ENCODE results near the gene FIBIN. TPM values are rescaled to one million over a fixed set of nuclear protein-coding genes. Genes with fewer than 3 reads are reported as not detected.

FIBIN gene
- total RNA-seq, 2 donors from 2014 or later: not detected

DNA sequence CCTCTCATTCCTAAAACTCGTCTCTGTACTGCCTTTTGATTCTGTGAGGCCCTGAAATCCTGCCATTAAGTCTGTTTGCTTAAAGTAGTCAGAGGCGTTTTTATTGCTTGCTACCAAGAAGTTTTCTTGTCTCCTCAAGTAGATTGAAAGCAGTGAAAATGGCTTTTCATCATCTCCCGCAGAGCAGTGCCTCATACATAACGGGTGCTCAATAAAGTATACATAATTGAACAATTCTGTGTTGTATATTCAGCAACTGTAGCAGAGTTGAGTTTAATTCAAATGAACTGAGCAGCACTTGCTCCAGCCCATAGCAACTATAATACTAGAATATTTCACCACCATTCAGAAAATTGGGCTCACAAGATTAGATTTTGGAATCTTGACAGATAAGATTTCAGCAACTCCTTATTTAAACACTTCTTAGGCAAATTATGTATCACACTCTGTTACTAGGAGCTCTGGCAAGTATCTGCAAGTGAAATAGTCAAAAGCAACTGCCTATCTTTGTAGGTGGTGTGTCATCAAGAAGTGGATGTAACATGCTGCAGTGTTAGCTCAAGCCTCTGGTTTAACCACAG lies 20.0 kb downstream of the FIBIN start:
- Mint-ChIP-seq H3K9me3 (no peaks in the 10 kb centered on the region), H3K4me1 (peaks cover 24% of the 10 kb centered on the region), H3K4me3 (no peak overlapping the region), H3K27ac (no peak overlapping the region), H3K36me3 (ENCODE audit: low read depth) (no peaks in the 10 kb centered on the region), H3K27me3 (ENCODE audit: insufficient read depth) (no peaks in the 10 kb centered on the region)
- WGBS, 2 experiments (ENCODE audit: insufficient coverage in 1 of 2, insufficient read length in 1 of 2): 71 to 87% methylated on average over 3 to 4 of the region's 4 CpGs
- no peak overlapping the region for H3K4me3 ChIP-seq (ENCODE audit: low read length)
- H3K36me3 ChIP-seq (ENCODE audit: control insufficient read depth, insufficient read depth, low read length): no peaks in the 10 kb centered on the region
- peaks cover 7% of the 10 kb centered on the region for H3K4me1 ChIP-seq (ENCODE audit: control insufficient read depth, insufficient read depth, low read length)
- no peak overlapping the region for H3K9ac ChIP-seq (ENCODE audit: extremely low read depth, low read length, poor library complexity, severe bottlenecking)
- no peak for TF ChIP-seq CTCF (conservative IDR thresholded peaks at IDR 0.05)
- DNase-seq: no peak
- H3K27me3 ChIP-seq (ENCODE audit: control insufficient read depth, insufficient read depth, low read length, poor library complexity, severe bottlenecking): no peaks in the 10 kb centered on the region
- H3K9me3 ChIP-seq (ENCODE audit: control insufficient read depth, low read length): no peaks in the 10 kb centered on the region
- H3K27ac ChIP-seq (ENCODE audit: low read depth, low read length): peak overlapping the region; percentile 28

- no peaks in the 10 kb centered on the region for H3K36me3 ChIP-seq (ENCODE audit: control insufficient read depth, insufficient read depth, low read length)
- no peaks in the 10 kb centered on the region for H3K36me3 Mint-ChIP-seq (ENCODE audit: low read depth)
- no peaks in the 10 kb centered on the region for H3K9me3 ChIP-seq (ENCODE audit: control insufficient read depth, low read length)
- H3K9ac ChIP-seq (ENCODE audit: extremely low read depth, low read length, poor library complexity, severe bottlenecking): no peak overlapping the region
- peaks cover 3% of the 10 kb centered on the region for H3K4me1 Mint-ChIP-seq
- peaks cover 2% of the 10 kb centered on the region for H3K27me3 Mint-ChIP-seq (ENCODE audit: insufficient read depth)
- H3K9me3 Mint-ChIP-seq: no peaks in the 10 kb centered on the region
- H3K4me1 ChIP-seq (ENCODE audit: control insufficient read depth, insufficient read depth, low read length): no peaks in the 10 kb centered on the region
- no peak overlapping the region for H3K4me3 Mint-ChIP-seq
- H3K27me3 ChIP-seq (ENCODE audit: control insufficient read depth, insufficient read depth, low read length, poor library complexity, severe bottlenecking): no peaks in the 10 kb centered on the region
- no peak overlapping the region for H3K4me3 ChIP-seq (ENCODE audit: low read length)
- TF ChIP-seq CTCF (conservative IDR thresholded peaks at IDR 0.05): no peak
- no peak for DNase-seq
- H3K27ac Mint-ChIP-seq: no peak overlapping the region
- no peak overlapping the region for H3K27ac ChIP-seq (ENCODE audit: low read depth, low read length)
Measured at GRCh38 chr11:27018902-27019529, 25.1 kb downstream of the FIBIN start.

GRCh38 chr11:27020751-27021150 lies 26.8 kb downstream of the FIBIN start:
- H3K4me1 ChIP-seq (ENCODE audit: control insufficient read depth, insufficient read depth, low read length): no peaks in the 10 kb centered on the region
- no peak overlapping the region for H3K9ac ChIP-seq (ENCODE audit: extremely low read depth, low read length, poor library complexity, severe bottlenecking)
- no peak overlapping the region for H3K27ac Mint-ChIP-seq
- H3K9me3 ChIP-seq (ENCODE audit: control insufficient read depth, low read length): no peaks in the 10 kb centered on the region
- peaks cover 2% of the 10 kb centered on the region for H3K27me3 Mint-ChIP-seq (ENCODE audit: insufficient read depth)
- H3K9me3 Mint-ChIP-seq: no peaks in the 10 kb centered on the region
- H3K36me3 Mint-ChIP-seq (ENCODE audit: low read depth): no peaks in the 10 kb centered on the region
- H3K27ac ChIP-seq (ENCODE audit: low read depth, low read length): no peak overlapping the region
- no peaks in the 10 kb centered on the region for H3K36me3 ChIP-seq (ENCODE audit: control insufficient read depth, insufficient read depth, low read length)
- no peak overlapping the region for H3K4me3 Mint-ChIP-seq
- DNase-seq: no peak
- no peak for TF ChIP-seq CTCF (conservative IDR thresholded peaks at IDR 0.05)
- H3K4me1 Mint-ChIP-seq: no peaks in the 10 kb centered on the region
- H3K4me3 ChIP-seq (ENCODE audit: low read length): no peak overlapping the region
- no peaks in the 10 kb centered on the region for H3K27me3 ChIP-seq (ENCODE audit: control insufficient read depth, insufficient read depth, low read length, poor library complexity, severe bottlenecking)
- WGBS, 2 experiments (ENCODE audit: insufficient coverage in 1 of 2, insufficient read length in 1 of 2): 100% methylated on average over 1 to 2 of the region's 2 CpGs

Data from endodermal cell (in vitro differentiated cells).